Panc1 (cell line): ENCODE results near the gene RETREG1. TPM values are rescaled to one million over a fixed set of nuclear protein-coding genes. Genes with fewer than 3 reads are reported as not detected.
"Not testable (repeated sequence)": the region's sequence is repeated elsewhere in the genome, so short reads cannot be mapped to it uniquely, and the experiment has no call there.

Source experiments
- ATAC-seq: fragments of 200-7000 bp; cut with Tn5 transposase; 2 replicates; pipeline ENCODE4 v1.9.1; 2020; ENCODE audit warnings: mild to moderate bottlenecking, moderate library complexity
- BruUV-seq: library from RNA; stranded (reverse); fragments of 400-500 nt; replicated peaks from 2 replicates; lab custom pipeline; 2021; lab: Mats Ljungman, UMichigan
- CTCF ChIA-PET: fragments of 300-600 bp; sonication (Branson Sonifier 250); formaldehyde crosslinking; loops from one replicate; lab custom pipeline; 2022; ENCODE audit warnings: antibody characterized with exemption; lab: Charles Lee
- POLR2A ChIA-PET: fragments of 300-600 bp; sonication (Branson Sonifier 250); formaldehyde crosslinking; loops from one replicate; lab custom pipeline; 2022; ENCODE audit warnings: antibody characterized with exemption; lab: Charles Lee
- DNase-seq: peaks from one replicate; pipeline ENCODE4 v3.0.0-alpha.2; 2010; ENCODE audit warnings: low read depth, low spot score
- H3K27ac ChIP-seq: 2 replicates; pipeline ENCODE4 v1.5.1; 2011; ENCODE audit warnings: mild to moderate bottlenecking, low read length, inconsistent platforms
- H3K27me3 ChIP-seq: fragments of 200-500 bp; sonication (Bioruptor generic); 2 replicates; pipeline ENCODE4 v1.6.0; 2014; ENCODE audit warnings: low read length, inconsistent platforms; ENCODE audit not compliant: control insufficient read depth, insufficient read depth
- H3K36me3 ChIP-seq: fragments of 200-500 bp; sonication (Bioruptor generic); 2 replicates; pipeline ENCODE4 v1.5.1; 2014; ENCODE audit warnings: inconsistent platforms, mild to moderate bottlenecking, low read length, moderate library complexity; ENCODE audit not compliant: control insufficient read depth, insufficient read depth
- H3K4me1 ChIP-seq: 2 replicates; pipeline ENCODE4 v1.5.1; 2011; ENCODE audit warnings: inconsistent platforms, mild to moderate bottlenecking, low read length, moderate library complexity; ENCODE audit not compliant: control insufficient read depth, insufficient read depth
- H3K4me3 ChIP-seq, 2 experiments: 2 replicates each; pipeline ENCODE4 v1.5.1; 2011 to 2012; ENCODE audit warnings: low read depth in 2 of 2, low read length in 2 of 2, mild to moderate bottlenecking in 2 of 2, inconsistent platforms in 1 of 2, moderate library complexity in 1 of 2
- H3K9me3 ChIP-seq: fragments of 200-500 bp; sonication (Bioruptor generic); 2 replicates; pipeline ENCODE4 v1.5.1; 2014; ENCODE audit warnings: low read depth, mild to moderate bottlenecking, inconsistent platforms, low read length, moderate library complexity; ENCODE audit not compliant: control insufficient read depth, insufficient read depth
- POLR2AphosphoS5 ChIP-seq: IDR thresholded peaks from 2 replicates; pipeline ENCODE4 v1.6.1; 2012; ENCODE audit warnings: mild to moderate bottlenecking, low read depth, low read length, moderate library complexity
- SIN3A ChIP-seq: IDR thresholded peaks from 2 replicates; pipeline ENCODE4 v1.6.1; 2012; ENCODE audit warnings: low read depth, mild to moderate bottlenecking, low read length, moderate library complexity, borderline replicate concordance; ENCODE audit not compliant: insufficient read depth
- TCF7L2 ChIP-seq: IDR thresholded peaks from 2 replicates; pipeline ENCODE4 v1.6.1; 2011; ENCODE audit warnings: mild to moderate bottlenecking, low read depth, low read length, inconsistent platforms
- in situ Hi-C: cut with HindIII; loops from 2 replicates; pipeline ENCODE4 v1.10.0; 2016; ENCODE audit warnings: low sequenced_read_pairs, low pct_unique_long_range_greater_than_20kb
- intact Hi-C: fragments of 100-400 bp; cut with micrococcal nuclease; formaldehyde crosslinking; loops from one replicate; pipeline ENCODE4 v1.10.0; 2022; ENCODE audit not compliant: unreplicated experiment
- total RNA-seq: library from RNA; stranded (reverse); gene quantifications from one replicate; pipeline ENCODE4 v1.2.1, GENCODE V29; 2021; ENCODE audit not compliant: unreplicated experiment
- TF ChIP-seq, protein P1 (sequence below), 2 experiments: IDR thresholded peaks; 2 replicates each; pipeline ENCODE4 v1.6.1; 2011 to 2012; ENCODE audit warnings: low read depth in 2 of 2, control low read depth in 1 of 2, low read length in 1 of 2, mild to moderate bottlenecking in 1 of 2, moderate library complexity in 1 of 2; ENCODE audit not compliant: insufficient read depth in 1 of 2
- TF ChIP-seq, protein P2 (sequence below): fragments of 450-650 bp; IDR thresholded peaks from 2 replicates; pipeline ENCODE4 v1.5.1; 2017; ENCODE audit warnings: mild to moderate bottlenecking

Gene RETREG1
- total RNA-seq, 1 experiment from 2014 or later, result 0.74 TPM

DNA sequence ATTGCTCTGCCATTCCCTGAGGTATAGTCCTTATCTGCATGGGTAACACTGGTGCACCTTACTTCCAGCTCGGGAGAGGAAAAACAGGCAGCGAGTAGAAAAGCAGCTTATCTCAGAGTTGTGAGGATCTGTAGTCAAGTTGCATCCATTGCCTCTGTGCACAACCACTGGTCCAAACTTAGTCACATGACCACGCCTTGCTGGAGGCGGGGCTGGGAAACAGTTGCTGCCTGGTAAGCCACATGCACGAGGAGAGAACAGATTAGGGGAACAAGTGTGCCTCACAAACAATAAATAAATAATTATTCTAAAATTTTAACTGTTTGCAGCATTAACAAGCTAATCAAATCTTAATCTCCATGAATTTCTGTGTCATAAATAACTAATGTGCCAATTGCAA, 169.8 kb downstream of the RETREG1 start:
- POLR2A ChIA-PET, result no interaction called here
- H3K9me3 ChIP-seq, result no peaks in the 10 kb centered on the region
- in situ Hi-C loops, result no loop called here
- TF ChIP-seq POLR2AphosphoS5, result no peak
- TF ChIP-seq TCF7L2, result no peak
- TF ChIP-seq, protein P1, sequence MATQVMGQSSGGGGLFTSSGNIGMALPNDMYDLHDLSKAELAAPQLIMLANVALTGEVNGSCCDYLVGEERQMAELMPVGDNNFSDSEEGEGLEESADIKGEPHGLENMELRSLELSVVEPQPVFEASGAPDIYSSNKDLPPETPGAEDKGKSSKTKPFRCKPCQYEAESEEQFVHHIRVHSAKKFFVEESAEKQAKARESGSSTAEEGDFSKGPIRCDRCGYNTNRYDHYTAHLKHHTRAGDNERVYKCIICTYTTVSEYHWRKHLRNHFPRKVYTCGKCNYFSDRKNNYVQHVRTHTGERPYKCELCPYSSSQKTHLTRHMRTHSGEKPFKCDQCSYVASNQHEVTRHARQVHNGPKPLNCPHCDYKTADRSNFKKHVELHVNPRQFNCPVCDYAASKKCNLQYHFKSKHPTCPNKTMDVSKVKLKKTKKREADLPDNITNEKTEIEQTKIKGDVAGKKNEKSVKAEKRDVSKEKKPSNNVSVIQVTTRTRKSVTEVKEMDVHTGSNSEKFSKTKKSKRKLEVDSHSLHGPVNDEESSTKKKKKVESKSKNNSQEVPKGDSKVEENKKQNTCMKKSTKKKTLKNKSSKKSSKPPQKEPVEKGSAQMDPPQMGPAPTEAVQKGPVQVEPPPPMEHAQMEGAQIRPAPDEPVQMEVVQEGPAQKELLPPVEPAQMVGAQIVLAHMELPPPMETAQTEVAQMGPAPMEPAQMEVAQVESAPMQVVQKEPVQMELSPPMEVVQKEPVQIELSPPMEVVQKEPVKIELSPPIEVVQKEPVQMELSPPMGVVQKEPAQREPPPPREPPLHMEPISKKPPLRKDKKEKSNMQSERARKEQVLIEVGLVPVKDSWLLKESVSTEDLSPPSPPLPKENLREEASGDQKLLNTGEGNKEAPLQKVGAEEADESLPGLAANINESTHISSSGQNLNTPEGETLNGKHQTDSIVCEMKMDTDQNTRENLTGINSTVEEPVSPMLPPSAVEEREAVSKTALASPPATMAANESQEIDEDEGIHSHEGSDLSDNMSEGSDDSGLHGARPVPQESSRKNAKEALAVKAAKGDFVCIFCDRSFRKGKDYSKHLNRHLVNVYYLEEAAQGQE (IDR thresholded peaks at IDR 0.05; ENCODE audit: insufficient read depth in 1 of 2, low read depth in 2 of 2, low read length in 1 of 2), result no peak
- TF ChIP-seq SIN3A, result no peak
- TF ChIP-seq, protein P2, sequence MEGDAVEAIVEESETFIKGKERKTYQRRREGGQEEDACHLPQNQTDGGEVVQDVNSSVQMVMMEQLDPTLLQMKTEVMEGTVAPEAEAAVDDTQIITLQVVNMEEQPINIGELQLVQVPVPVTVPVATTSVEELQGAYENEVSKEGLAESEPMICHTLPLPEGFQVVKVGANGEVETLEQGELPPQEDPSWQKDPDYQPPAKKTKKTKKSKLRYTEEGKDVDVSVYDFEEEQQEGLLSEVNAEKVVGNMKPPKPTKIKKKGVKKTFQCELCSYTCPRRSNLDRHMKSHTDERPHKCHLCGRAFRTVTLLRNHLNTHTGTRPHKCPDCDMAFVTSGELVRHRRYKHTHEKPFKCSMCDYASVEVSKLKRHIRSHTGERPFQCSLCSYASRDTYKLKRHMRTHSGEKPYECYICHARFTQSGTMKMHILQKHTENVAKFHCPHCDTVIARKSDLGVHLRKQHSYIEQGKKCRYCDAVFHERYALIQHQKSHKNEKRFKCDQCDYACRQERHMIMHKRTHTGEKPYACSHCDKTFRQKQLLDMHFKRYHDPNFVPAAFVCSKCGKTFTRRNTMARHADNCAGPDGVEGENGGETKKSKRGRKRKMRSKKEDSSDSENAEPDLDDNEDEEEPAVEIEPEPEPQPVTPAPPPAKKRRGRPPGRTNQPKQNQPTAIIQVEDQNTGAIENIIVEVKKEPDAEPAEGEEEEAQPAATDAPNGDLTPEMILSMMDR, result no peak
- H3K4me1 ChIP-seq, result no peaks in the 10 kb centered on the region
- no peak for DNase-seq
- H3K27me3 ChIP-seq, result no peaks in the 10 kb centered on the region
- intact Hi-C loops, result no loop called here
- CTCF ChIA-PET, result no interaction called here
- no peak for ATAC-seq
- H3K36me3 ChIP-seq, result peaks cover 19% of the 10 kb centered on the region
- H3K27ac ChIP-seq, result no peak overlapping the region
- BruUV-seq, result no TSS peak
- no peak overlapping the region for H3K4me3 ChIP-seq

DNA sequence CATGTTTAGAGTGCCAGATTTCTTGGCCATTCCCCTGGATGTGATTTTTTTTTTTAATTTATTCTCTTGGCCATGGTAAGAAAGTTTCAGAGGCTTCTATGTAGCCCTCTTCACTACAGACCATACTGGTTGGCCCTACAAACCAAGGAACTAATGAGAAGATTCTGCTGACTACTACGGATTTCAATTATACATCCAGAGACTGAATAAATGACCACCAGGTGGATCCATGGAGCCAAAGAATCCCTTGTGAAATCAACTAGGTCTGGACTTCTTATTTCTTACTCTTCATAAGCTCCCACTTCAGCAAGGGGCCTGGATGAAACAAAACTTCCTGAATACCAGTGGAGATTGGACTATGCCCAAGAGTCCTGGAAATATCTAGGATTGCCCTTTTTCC, 178.8 kb downstream of the RETREG1 start:
- CTCF ChIA-PET, result no interaction called here
- in situ Hi-C loops, result no loop called here

DNA sequence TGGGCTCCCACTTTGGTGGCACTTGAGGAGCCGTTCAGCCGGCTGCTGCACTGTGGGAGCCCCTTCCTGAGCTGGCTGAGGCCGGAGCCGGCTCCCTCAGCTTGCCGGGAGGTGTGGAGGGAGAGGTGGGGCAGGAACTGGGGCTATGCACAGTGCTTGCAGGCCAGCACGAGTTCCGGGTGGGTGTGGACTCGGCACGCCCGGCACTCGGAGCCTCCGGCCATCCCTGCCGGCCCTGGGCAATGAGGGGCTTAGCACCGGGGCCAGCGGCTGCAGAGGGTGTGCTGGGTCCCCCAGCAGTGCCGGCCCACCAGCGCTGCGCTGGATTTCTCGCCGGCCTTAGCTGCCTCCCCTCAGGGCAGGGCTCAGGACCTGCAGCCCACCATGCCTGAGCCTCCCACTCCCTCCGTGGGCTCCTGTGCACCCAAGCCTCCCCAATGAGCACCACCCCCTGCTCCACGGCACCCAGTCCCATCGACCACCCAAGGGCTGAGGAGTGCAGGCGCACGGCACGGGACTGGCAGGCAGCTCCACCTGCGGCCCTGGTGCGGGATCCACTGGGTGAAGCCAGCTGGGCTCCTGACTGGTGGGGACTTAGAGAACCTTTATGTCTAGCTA, 180.6 kb downstream of the RETREG1 start:
- CTCF ChIA-PET, H3K4me1 ChIP-seq, ATAC-seq, DNase-seq, intact Hi-C loops, H3K9me3 ChIP-seq, H3K27ac ChIP-seq, in situ Hi-C loops, H3K4me3 ChIP-seq, POLR2A ChIA-PET, H3K36me3 ChIP-seq, BruUV-seq: not testable (repeated sequence)
- H3K27me3 ChIP-seq, result peaks cover 20% of the 10 kb centered on the region

More for the DNA sequence above, 178.8 kb downstream of the RETREG1 start:
- Histone ChIP-seq H3K4me1 (no peaks in the 10 kb centered on the region), H3K36me3 (no peaks in the 10 kb centered on the region), H3K27ac (no peak overlapping the region), H3K4me3 (no peak overlapping the region), H3K9me3 (no peaks in the 10 kb centered on the region), H3K27me3 (peaks cover 11% of the 10 kb centered on the region)
- BruUV-seq, result no TSS peak
- TF ChIP-seq SIN3A (no peak), TCF7L2 (no peak), POLR2AphosphoS5 (no peak)
- TF ChIP-seq, protein P2, result peak; percentile 30; the same call in 1 of the 2 replicates
- TF ChIP-seq, protein P1 (IDR thresholded peaks at IDR 0.05; ENCODE audit: insufficient read depth in 1 of 2, low read depth in 2 of 2, low read length in 1 of 2), result no peak
- peak; percentile 20 for DNase-seq
- no peak for ATAC-seq
- intact Hi-C loops, result no loop called here
- POLR2A ChIA-PET, result no interaction called here
